ENCODE data around the gene ZNRF3. TPM values are rescaled to one million over a fixed set of nuclear protein-coding genes. Genes with fewer than 3 reads are reported as not detected.

ZNRF3 gene
- total RNA-seq, 1 donor from 2014 or later, result 2.6 TPM

DNA sequence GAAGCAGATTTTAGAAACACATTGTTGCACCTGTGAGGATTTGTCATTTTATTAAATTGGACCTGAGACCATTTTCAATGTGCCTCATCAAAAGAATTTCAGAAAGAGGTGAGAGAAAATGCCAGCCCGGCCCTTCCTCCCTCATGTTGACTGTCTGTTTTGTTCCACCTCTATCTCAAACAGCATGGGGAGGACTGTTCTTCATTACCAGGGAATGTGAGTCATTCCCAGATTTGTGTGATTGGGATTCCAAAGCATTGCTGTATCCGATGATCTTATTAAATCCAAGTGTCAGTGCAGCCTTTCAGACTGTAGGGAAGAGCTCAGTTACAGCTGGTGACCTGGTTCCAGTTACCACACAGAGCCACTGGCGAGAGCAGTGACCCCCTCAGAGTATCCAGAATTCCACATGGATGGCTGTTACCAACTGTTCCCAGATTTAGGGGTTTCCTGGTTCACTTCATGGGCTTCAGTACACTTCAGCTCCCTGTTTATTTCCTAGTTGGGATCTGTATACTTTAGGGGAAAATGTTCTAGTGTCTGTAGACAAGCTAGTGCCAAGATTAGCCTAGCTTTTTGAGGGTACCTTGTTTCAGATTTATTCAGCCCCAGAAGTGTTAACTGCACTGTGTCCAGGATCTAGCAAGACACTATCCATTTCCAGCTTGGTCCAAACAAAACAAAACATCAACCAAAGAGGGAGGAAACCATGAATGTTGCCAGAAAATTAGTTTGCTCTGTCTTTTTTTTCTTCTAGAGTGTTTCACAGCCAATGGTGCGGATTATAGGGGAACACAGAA lies 210.3 kb downstream of the ZNRF3 start:
- DNase-seq, result no peak

DNA sequence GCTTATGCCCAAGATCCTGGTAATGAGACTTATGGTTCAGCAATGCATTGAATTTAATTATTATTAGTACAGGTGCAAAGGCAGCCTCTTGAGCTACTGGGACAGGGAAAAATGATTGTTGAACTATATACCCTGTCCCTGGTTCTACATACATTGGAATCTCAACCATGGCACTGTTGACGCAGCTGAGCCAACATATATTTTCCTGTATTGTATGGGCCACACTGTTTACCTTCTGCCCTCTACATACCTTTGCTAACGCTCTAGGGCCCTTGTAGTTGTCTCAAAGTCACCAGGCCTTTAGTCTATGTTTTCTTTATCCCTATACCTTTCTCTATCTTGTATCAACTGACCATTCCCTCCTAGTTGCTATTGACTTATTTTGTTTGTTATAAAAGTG lies 212.1 kb downstream of the ZNRF3 start:
- no peak for DNase-seq

DNA sequence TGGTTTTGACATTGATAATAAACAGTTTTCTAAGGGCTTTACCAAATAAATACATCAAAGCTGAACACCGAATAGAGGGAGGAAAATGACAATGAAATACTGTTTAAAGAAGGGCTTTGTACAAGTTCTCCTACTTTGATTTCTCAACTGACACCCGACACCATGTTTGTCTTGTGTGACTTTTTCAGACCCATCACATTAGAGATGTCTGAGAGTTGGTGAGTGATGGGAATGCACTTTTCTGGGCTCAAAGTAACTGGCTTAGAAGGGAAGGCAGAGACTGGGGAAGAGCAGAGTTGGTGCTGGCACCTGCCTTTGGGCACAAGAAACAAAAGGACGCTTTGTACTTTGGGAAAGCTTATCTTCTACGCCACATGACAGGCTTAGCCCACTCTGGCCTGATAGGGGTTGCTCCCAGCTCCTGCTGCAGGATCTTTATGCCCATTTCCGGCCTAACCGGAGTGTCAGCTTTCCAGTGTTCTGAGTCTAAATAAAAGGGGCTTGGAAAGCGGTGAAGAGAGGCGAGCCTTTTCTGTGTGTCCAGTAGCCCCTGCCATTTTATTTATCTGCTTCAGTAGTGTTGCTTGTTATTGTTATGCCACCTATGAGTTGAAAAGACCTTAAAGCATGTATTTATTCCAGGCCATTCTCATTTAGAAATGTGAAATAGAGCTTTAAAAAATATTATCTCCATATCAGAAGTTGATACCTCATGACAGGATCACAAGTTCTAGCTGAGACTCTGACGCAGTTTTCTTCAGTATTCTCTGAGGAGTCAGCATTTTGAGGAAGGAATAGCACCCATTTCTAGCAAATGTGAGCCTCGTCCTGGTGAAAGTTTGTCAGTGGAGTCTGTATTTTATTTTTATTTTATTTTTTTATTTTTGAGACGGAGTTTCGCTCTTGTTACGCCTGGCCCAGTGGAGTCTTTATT lies 213.6 kb downstream of the ZNRF3 start:
- DNase-seq, result no peak

DNA sequence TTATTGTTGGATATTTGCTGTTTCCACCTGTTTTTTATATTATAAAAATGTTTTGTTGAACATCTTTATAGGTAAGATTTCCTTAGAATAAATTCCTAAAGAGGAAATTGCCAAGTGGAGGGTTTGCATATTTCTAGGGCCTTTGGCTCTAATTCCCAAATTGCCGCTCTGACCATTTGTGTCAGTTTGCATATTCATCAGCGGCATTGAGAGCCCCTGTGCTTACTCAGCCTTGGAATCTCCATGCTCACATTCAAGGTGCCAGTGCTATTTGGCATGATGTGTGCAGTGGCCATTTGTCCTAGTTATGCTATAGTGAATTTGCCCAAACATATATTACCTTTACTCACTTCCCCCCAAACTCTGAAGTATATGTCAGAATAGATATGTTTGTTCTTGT lies 214.9 kb downstream of the ZNRF3 start:
- DNase-seq, result no peak

DNA sequence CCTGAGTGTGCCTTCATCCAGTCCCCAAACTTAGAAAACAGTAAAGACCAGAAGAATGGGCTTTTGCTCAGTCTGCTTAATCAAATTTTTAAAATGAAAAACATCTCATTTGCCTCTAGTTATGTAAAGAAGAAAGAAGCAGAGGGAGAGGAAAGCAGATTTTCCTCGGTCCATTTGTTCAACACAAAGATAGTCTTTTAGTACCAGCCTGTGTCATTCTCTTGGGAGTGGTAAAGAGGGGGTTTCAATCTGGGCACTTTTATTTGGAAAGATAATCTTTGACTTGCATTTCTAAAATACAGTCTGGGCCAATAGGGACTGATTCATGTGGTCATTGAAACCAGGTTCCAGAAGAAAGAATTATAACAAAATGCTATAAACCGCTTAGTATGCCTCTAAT lies 218.9 kb downstream of the ZNRF3 start:
- no peak for DNase-seq

DNA sequence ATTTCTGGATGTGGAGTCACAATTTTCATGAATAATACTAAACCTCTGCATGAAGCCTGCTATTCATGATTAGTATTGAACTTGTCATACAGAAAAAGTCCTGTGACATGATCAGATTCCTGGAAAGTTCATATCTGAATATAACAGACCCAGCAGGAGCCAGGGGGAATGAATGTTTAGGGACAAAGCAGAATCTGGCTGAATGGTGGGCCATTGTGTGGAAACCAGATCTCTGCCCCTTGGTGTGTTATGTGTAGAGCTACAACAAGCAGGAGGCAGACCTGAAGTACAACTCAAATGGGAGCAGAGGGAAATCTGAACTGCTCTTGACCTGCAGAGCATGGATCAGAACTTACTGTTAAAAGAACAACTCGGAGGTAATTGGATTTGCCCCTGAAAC lies 219.7 kb downstream of the ZNRF3 start:
- DNase-seq, result no peak

DNA sequence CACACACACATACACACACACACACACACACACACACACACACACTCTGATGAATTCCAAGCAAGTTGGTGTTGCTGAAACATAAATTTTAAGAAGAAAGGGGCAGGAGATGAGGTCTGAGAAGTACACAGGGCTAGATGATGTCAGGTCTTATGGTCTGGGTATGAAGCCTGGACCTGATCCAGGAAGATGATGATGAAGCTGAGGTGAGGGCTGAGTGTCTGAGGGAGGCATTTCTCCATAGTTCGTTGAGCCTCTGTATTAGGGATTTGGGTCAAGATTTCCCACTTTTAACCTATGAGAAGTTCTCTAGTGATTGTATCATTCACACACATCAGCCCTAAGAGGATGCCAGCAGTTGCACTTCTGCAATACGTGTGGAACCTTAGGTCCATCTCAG lies 222.1 kb downstream of the ZNRF3 start:
- no peak for DNase-seq

DNA sequence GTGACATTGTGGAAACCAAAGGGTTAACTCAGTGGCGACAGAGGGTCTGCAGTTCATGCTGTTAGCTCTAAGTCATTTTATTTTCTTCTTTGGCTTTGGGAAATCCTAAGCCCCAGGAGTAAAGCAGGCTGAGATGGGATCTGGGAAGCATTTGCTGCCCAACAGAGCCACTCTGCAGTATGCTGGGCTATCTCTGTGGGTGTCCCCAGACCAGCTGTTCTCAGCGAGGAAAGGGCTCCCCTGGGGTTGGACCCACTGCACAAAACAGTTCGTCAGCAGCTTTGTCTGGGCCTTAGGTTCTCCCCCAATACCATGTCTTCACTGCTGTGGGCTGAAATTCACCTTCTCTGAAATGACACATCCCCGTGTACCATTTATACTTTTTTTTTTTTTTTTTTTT lies 223.5 kb downstream of the ZNRF3 start:
- DNase-seq, result no peak

Other genes with a start within 250 kb of the ZNRF3 start
- gene TTC28, start 203.7 kb upstream of the ZNRF3 start, total RNA-seq, result 27.2 and 44.4 TPM in 2 replicates
- gene CHEK2, start 141.8 kb upstream of the ZNRF3 start, total RNA-seq, result 14.8 and 15.7 TPM in 2 replicates
- 12.5 and 19.9 TPM in 2 replicates for gene HSCB, start 141.5 kb upstream of the ZNRF3 start, total RNA-seq
- gene CCDC117, start 110.9 kb upstream of the ZNRF3 start, total RNA-seq, result 23.8 and 30.1 TPM in 2 replicates
- 93.3 and 165 TPM in 2 replicates for gene XBP1, start 83.0 kb upstream of the ZNRF3 start, total RNA-seq
- gene C22orf31, start 178.3 kb downstream of the ZNRF3 start, total RNA-seq, result not detected in 2 replicates
- 0.56 and 0.68 TPM in 2 replicates for gene KREMEN1, start 189.5 kb downstream of the ZNRF3 start, total RNA-seq